Stimulated activated CD8-positive, alpha-beta memory T cell treated with anti-CD3 and anti-CD28 coated beads, Interleukin-12 subunit alpha, Interleukin-12 subunit beta, amount 100 ng/mL, for 24 hours (primary cell): ENCODE data around the gene KIF16B.
"Not testable (repeated sequence)": the region's sequence is repeated elsewhere in the genome, so short reads cannot be mapped to it uniquely, and the experiment has no call there.

ENCODE experiments used
- DNase-seq: peaks from one replicate; pipeline ENCODE4 v3.0.0-alpha.2; 2020; ENCODE audit errors: extremely low read depth

KIF16B gene

DNA sequence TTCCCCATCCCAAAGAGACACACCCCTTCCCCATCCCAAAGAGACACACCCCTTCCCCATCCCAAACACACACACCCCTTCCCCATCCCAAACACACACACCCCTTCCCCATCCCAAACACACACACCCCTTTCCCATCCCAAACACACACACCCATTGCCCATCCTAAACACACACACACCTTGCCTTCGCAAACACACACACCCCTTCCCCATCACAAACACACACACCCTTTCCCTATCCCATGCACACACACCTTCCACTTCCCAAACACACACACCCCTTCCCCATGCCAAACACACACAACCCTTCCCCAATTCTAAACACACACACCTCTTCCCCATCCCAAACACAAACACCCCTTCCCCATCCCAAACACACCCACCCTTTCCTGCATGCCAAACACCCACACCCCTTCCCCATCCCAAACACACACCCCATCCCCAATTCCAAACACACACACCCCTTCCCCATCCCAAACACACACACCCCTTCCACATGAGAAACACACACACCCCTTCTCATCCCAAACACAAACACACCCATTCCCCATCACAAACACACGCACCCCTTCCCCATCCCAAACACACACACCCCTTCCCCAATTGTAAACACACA is 315.3 kb downstream of the KIF16B start:
- no peak for DNase-seq

DNA sequence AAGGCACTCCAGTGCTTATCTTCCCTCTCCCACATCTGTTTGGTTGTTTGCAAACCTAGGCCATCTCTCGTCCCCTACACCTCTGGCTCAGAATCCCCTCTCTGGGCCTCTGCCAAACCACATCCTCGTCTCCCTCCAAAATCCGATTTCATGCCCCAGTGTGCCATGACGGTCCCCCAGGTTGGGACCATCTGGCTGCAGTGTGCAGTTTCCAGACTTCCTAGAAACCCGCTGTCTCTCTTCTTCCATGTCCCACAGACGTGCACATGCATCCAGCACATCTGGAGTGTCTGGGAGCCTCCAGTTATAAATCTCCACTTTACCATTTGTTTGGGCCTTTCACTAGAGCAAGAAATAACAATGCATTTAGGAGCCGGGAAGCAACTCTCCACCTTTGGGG is 316.2 kb downstream of the KIF16B start:
- no peak for DNase-seq

DNA sequence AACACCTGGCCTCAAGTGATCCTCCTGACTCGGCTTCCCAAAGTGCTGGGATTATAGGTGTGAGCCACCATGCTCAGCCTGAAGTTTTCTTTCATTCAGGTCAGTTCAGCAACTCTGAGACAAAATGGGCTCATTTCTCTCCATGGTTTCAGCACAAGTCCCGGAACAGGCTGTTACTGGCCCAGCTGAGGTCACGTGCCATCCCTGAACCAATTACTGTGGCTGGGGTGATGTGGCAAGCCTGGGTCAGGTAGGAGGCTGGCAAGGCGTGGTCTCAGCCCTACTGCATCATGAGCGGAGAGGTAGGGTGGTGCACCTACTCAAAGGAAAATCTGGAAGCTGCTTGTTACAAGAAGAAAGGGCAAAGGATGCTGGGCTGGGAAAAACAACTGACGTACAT is 326.4 kb downstream of the KIF16B start:
- DNase-seq: no peak

DNA sequence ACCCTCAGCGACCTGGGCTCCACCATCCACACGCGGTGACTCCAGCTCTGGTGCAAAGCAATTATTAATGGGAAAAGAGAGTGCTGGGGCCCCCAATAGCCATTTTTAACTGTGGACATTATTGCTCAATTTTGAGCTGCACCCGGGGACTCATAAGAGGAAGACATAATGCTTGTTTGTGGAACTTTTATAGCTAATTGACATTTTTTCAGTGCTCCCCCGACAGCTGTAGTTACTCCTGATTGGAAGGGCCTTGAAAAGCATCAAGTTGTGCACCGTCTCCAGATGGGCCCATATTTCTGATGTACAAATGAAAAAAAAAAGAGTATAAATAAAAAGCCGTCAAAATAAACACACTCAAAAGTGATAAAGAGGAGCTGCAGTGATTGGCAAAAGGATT is 327.0 kb downstream of the KIF16B start:
- no peak for DNase-seq

DNA sequence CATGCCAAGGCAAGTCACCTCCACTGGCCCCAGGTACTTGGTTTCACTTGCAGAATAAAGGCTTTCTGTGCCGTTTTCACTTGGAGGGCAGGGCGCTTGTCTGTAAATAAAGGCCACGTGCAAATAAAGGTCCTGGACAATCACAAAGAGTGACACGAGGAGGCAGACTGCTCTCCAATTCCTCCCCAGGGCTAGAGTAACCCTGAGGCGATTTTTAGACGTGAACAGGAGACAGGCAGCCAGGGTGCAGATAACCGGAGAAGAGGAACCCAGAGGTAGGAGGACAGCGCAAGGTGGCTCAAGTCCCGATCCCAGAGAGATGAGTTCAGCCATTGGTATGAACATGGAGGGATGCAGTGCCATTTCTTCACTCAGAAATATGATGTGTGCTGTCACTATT is 327.4 kb downstream of the KIF16B start:
- DNase-seq: no peak

DNA sequence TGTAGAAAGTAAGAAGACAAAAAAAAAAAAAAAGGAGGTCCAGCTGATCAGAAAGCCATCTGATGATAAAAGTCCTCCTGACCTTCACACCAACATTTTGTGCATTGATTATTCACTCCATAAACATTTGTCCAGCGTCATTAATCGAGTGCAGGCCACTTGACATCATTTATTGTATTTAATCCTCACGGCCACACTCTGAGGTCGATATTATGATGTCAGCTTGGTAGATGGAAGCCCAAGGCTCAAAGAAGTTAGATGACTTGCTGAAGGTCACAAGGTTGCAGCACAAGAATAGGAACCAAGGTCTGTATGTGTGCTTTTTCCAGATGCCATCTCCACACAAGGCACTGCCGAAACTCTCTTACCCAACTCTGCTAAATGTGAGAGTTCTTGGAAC is 328.4 kb downstream of the KIF16B start:
- DNase-seq: no peak

DNA sequence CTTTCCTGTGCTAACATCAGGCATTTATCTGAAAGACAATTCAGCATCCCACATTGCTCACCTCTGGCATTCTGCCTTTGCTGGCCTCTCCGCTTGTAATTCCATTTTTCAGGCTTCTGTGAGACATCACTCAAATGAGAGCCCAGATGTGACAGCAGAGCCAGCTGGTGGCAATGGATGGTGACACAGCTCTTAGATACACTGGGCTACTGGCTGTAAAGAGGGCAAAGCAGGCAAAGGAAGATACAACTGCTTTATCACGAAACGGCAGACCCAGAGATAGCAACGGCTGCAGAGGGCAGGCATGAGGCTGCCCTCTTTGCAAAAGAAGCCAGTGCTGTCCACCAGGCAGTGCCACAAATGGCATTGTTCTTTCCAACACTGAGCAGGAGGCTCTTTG is 329.8 kb downstream of the KIF16B start:
- DNase-seq: no peak

DNA sequence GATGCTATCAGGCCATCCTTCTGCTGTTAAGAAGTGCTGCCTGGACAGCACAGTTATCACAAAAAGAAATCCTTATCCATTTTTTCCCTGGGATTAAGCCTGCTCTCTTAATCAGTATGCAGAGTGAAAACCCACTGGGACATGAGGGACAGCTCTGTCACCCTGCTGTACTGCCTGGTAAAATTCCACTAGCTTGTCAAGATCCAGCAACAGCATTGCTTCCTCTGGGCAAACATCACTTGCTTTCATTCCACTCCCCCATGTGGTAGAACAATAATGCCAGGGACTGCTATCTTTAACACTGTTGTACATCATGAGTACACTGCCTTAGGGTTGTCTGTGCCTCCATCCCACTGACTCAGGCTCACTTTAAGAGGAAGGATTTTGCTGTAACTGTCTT is 331.3 kb downstream of the KIF16B start:
- DNase-seq: no peak

DNA sequence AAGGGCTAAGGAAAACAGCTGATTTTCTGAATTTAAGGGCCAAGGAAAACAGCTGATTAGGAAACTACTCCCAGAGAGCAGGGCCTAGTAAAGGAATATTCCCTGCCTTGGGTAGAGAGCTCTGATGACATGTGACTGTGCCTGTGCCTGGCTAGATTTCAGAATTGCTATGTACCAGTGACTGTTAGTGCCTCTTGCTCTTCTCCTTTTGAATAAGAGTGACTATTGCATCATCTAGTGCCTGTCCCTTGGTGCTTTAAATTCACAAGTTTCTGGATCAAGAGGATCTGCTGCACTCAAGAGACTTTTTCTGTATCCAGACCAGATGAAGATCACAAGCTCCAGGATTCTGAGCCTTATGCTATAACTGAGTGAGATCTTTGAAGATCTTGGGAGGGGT is 332.9 kb downstream of the KIF16B start:
- no peak for DNase-seq

DNA sequence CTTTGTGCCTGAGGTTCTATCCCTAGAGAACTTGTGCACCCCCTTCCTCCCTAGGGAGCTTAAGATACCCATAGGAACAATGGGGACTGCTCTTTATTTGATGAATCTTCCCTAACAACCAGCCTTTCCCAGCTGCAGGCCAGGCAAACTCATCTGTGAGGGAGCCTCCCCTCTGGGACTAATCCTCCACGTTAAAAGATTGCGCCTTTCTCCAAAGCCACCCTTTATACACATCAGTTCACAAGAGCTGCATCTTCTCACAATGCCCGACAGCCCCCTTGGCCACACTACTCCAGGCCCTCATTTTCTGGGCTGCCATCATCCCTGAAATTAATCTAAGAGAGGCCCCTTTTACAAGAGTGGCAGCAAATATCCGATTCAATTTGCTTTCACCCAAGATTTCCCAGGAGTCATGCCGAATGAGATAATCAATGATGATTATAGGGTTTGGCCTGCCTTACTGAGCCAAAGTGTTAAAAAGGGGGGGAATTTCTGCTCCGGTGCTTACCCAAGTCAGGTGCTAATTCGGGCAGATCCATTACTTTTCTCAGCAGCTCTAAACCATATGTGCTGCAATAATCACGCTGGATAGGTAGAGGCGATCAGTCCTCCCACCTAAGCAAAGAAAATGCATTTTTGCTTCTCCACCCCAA is 336.5 kb downstream of the KIF16B start:
- no peak for DNase-seq

DNA sequence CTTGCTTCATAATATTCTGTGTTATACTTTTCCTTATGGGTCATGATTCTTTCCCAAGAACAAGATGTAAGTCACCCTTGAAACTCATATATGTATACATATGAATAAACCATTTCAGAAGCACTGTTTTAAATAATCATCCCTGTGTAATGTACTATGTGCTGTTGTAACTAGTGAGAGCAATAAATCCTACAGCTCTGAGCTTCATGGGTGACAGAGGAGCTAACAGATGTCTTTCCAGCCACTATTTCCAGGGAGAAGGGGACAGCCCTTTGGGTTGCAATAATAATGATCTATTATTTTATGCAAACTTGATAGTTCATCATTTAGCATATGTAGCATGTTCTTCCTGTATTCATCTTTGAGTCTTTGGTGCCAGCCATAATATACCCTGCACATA is 342.8 kb downstream of the KIF16B start:
- no peak for DNase-seq

DNA sequence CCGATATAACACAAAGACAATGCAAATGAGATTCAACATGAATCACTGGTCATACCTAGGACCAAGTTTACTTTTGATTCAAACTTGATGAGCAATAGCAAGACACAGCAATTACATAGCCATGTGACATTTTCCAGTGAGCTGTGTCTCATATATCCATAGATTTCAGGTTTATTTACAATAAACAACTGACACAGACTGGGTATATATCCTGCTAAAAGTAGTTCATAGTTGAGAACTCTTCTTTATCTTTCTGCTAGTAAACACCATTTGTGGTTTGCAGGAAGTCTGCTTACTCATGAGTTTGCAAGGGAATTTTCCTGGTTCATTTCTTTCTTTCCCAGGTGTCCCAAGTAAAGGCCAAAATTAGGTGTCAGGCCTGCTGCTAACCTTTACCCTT is 343.4 kb downstream of the KIF16B start:
- DNase-seq: no peak

DNA sequence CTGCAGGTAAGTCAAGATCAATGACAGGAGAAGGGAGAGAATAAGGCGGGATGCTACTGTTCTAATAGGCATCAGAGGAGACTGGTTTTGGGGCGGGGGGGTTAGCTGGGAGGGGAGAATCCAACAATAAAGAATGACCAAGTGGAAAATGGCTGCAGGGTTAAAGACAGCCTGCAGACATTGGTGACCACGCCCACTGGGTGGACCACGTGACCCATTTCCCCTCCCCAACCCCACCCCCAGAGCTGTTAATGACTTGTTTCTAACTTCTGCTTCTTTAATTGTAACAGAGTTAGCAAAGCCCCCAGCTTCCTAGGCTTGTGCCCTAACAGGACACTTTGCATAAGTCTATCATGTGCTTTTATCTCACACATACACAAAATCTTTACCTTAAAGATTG is 344.5 kb downstream of the KIF16B start:
- DNase-seq: no peak

DNA sequence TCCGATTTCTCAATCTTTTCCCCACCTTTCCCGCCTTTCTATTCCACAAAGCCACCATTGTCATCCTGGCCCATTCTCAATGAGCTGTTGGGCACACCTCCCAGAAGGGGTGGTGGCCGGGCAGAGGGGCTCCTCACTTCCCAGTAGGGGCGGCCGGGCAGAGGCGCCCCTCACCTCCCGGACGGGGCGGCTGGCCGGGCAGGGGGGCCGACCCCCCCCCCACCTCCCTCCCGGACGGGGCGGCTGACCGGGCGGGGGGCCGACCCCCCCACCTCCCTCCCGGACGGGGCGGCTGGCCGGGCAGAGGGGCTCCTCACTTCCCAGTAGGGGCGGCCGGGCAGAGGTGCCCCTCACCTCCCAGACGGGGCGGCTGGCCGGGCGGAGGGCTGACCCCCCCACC is 346.3 kb downstream of the KIF16B start:
- DNase-seq: not testable (repeated sequence)

DNA sequence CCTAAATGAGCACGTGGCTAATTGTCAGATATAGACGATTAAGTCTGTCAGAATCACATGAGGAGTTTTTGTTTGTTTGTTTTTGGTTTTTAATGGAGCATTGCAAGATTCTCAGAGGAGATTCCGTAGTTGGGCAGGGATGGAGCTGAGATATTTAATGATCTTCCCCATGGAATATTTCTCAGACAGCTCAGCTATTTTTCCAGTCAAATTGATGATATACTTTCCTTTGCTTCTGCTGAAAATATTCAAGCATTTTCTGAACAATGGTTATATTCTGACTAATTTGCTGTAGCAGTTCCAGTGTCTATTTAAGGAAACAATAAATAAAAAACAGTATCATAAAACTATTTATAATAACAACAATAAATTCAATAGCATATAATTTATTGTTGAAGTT is 348.4 kb downstream of the KIF16B start:
- no peak for DNase-seq

DNA sequence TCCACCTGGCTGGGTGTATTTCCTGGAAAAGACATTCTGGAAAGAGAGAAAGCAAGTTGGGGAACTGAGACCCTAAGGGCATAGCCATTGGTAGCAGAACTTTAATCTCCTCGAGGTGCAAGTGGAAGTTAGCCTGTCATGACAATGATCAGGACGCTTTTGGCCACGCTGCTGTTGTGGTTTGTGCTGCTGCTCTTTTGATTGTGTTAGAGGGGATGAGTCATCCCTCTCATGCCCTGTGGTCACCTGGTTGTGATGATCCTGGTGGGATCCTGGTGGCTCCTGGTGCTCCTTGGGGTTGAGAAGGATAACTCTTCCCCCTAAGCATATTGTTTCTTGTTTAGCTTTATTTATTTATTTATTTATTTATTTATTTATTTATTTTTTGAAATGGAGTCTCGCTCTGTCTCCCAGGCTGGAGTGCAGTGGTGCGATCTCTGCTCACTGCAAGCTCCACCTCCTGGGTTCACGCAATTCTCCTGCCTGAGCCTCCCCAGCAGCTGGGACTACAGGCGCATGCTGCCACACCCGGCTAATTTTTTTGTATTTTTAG is 350.3 kb downstream of the KIF16B start:
- no peak for DNase-seq
